ENCODE results near the gene METTL21C.

METTL21C gene

DNA sequence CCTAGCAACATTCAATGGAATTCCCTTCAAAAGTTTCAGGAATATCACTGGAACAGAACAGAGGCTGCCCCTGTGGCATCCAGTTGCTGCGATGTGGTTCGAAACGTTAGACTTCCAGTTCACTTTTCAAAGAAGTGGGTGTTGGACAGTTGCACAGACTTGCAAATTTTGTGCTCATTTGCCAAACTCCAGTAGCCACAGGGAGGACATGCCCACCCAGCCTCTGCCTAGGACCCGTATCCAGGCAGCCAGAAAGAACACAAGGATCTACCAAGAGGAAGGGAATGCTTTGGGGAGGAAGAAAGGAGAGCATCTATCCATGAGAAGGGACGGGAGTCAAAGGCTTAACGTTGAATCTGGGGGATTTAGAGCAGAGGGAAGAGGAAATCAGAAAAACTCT is at the start of gene METTL21C:
Gene METTL21C, minus strand, starts transcription at position 108 of the 400 bp plus-strand sequence. CDS start 546 bp downstream, outside the sequence.
- Histone ChIP-seq H4K20me1 (ENCODE audit: low read depth, low read length) (no peaks in the 10 kb centered on the region), H3K27ac (ENCODE audit: low read depth, low read length) (no peak within 1 kb of the TSS), H3K4me2 (ENCODE audit: low read depth, low read length, poor library complexity, severe bottlenecking) (no peak within 1 kb of the TSS), H3K36me3 (ENCODE audit: low read length) (no peaks in the 10 kb centered on the region), H3K79me2 (ENCODE audit: insufficient read depth, low read length) (no peaks in the 10 kb centered on the region), H3K9me3 (ENCODE audit: insufficient read depth, low read length) (no peaks in the 10 kb centered on the region), H3K9ac (ENCODE audit: low read length) (no peak within 1 kb of the TSS), H3K27me3 (ENCODE audit: low read length) (no peaks in the 10 kb centered on the region), H2AFZ (ENCODE audit: low read depth, low read length, severe bottlenecking) (no peak within 1 kb of the TSS), H3F3A (ENCODE audit: insufficient read depth) (no peaks in the 10 kb centered on the region), H3K9me2 (replicated peaks; ENCODE audit: insufficient read depth, low read length) (no peaks in the 10 kb centered on the region), H3K4me3 (ENCODE audit: insufficient read depth, low read length, poor library complexity, severe bottlenecking) (no peak within 1 kb of the TSS)
- TF ChIP-seq, protein P1, sequence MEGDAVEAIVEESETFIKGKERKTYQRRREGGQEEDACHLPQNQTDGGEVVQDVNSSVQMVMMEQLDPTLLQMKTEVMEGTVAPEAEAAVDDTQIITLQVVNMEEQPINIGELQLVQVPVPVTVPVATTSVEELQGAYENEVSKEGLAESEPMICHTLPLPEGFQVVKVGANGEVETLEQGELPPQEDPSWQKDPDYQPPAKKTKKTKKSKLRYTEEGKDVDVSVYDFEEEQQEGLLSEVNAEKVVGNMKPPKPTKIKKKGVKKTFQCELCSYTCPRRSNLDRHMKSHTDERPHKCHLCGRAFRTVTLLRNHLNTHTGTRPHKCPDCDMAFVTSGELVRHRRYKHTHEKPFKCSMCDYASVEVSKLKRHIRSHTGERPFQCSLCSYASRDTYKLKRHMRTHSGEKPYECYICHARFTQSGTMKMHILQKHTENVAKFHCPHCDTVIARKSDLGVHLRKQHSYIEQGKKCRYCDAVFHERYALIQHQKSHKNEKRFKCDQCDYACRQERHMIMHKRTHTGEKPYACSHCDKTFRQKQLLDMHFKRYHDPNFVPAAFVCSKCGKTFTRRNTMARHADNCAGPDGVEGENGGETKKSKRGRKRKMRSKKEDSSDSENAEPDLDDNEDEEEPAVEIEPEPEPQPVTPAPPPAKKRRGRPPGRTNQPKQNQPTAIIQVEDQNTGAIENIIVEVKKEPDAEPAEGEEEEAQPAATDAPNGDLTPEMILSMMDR (IDR thresholded peaks at IDR 0.05; ENCODE audit: insufficient read depth, low read length, poor library complexity, severe bottlenecking) = no peak
- no peak for TF ChIP-seq EZH2phosphoT487 (conservative IDR thresholded peaks at IDR 0.05; ENCODE audit: low read length)

DNA sequence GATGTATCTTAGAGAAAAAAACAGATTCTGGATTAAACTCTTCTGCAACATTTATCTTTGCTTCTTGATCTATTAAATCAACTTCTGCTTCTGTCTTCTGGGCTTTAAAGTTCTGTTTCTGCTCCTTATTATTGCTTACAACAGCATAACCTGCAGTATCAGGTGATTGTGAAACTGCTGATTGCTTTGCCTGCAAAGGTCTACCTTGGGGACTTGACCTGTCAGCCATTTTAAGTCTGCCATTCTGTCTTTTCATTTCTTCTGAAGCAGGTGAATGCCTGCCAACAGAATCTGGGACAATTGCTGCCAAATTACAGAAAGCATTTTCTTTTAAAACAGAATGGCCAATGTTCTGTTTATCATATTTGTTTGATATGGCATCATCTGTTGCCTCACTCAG is 47.7 kb upstream of the METTL21C start:
- Histone ChIP-seq H3K27me3 (ENCODE audit: low read length) (no peaks in the 10 kb centered on the region), H2AFZ (ENCODE audit: low read depth, low read length, severe bottlenecking) (no peak overlapping the region), H3K9ac (ENCODE audit: low read length) (no peak overlapping the region), H3K79me2 (ENCODE audit: insufficient read depth, low read length) (no peaks in the 10 kb centered on the region), H3F3A (ENCODE audit: insufficient read depth) (no peaks in the 10 kb centered on the region), H3K36me3 (ENCODE audit: low read length) (no peaks in the 10 kb centered on the region), H3K9me3 (ENCODE audit: insufficient read depth, low read length) (no peaks in the 10 kb centered on the region), H3K4me3 (ENCODE audit: insufficient read depth, low read length, poor library complexity, severe bottlenecking) (no peak overlapping the region), H3K9me2 (replicated peaks; ENCODE audit: insufficient read depth, low read length) (no peaks in the 10 kb centered on the region), H3K4me2 (ENCODE audit: low read depth, low read length, poor library complexity, severe bottlenecking) (no peak overlapping the region), H4K20me1 (ENCODE audit: low read depth, low read length) (no peaks in the 10 kb centered on the region), H3K27ac (ENCODE audit: low read depth, low read length) (no peak overlapping the region)
- no peak for TF ChIP-seq EZH2phosphoT487 (conservative IDR thresholded peaks at IDR 0.05; ENCODE audit: low read length)
- TF ChIP-seq, protein P1 (IDR thresholded peaks at IDR 0.05; ENCODE audit: insufficient read depth, low read length, poor library complexity, severe bottlenecking) = no peak

DNA sequence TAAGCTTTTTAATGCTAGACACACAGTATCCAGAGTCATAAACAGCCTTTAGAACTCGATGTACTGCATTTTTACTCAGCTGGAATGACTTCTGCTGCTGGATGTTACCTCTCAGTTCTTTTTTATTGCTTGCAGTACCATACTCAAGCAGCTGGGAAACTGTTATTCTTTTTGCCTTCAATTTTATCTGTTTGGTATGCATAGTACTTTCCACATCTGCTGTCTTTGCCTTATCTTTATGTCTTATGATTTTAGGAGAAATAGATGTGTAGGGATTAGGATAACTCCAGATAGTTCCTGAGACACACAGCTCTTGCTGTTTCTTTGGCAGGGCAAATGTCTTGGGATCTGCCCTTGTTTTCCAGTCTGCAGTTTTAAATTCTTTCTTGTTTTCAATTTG is 47.3 kb upstream of the METTL21C start:
- no peaks in the 10 kb centered on the region for H3K79me2 ChIP-seq (ENCODE audit: insufficient read depth, low read length)
- H3K4me2 ChIP-seq (ENCODE audit: low read depth, low read length, poor library complexity, severe bottlenecking) = no peak overlapping the region
- H3K36me3 ChIP-seq (ENCODE audit: low read length) = no peaks in the 10 kb centered on the region
- no peaks in the 10 kb centered on the region for H3K9me3 ChIP-seq (ENCODE audit: insufficient read depth, low read length)
- no peak for TF ChIP-seq EZH2phosphoT487 (conservative IDR thresholded peaks at IDR 0.05; ENCODE audit: low read length)
- TF ChIP-seq, protein P1 (IDR thresholded peaks at IDR 0.05; ENCODE audit: insufficient read depth, low read length, poor library complexity, severe bottlenecking) = no peak
- H3K27ac ChIP-seq (ENCODE audit: low read depth, low read length) = no peak overlapping the region
- H3F3A ChIP-seq (ENCODE audit: insufficient read depth) = no peaks in the 10 kb centered on the region
- H2AFZ ChIP-seq (ENCODE audit: low read depth, low read length, severe bottlenecking) = no peak overlapping the region
- no peaks in the 10 kb centered on the region for H3K27me3 ChIP-seq (ENCODE audit: low read length)
- no peak overlapping the region for H3K9ac ChIP-seq (ENCODE audit: low read length)
- no peaks in the 10 kb centered on the region for H3K9me2 ChIP-seq (replicated peaks; ENCODE audit: insufficient read depth, low read length)
- H4K20me1 ChIP-seq (ENCODE audit: low read depth, low read length) = no peaks in the 10 kb centered on the region
- no peak overlapping the region for H3K4me3 ChIP-seq (ENCODE audit: insufficient read depth, low read length, poor library complexity, severe bottlenecking)

All from SU-DHL-6 (cell line).